Measurements from ENCODE around the gene PALM. TPM values are rescaled to one million over a fixed set of nuclear protein-coding genes. Genes with fewer than 3 reads are reported as not detected.
"Not testable (repeated sequence)": the region's sequence is repeated elsewhere in the genome, so short reads cannot be mapped to it uniquely, and the experiment has no call there.

The PALM gene
- total RNA-seq, 2 donors from 2014 or later: 14.4 to 28.4 TPM

- DNase-seq (ENCODE audit: low spot score): no peak
- no peak overlapping the region for H3K27ac ChIP-seq
- no peaks in the 10 kb centered on the region for H3K9me3 ChIP-seq
- no peaks in the 10 kb centered on the region for H3K27me3 ChIP-seq (replicated peaks; ENCODE audit: insufficient read depth)
- H3K4me1 ChIP-seq (ENCODE audit: control insufficient read depth in 1 of 2, low read depth in 2 of 2): no peaks in the 10 kb centered on the region
- no peaks in the 10 kb centered on the region for H3K36me3 ChIP-seq
- no peak overlapping the region for H3K4me3 ChIP-seq
- ATAC-seq (ENCODE audit: insufficient number of reproducible peaks, low FRiP score, low read depth): no peak
- TF ChIP-seq CTCF (IDR thresholded peaks at IDR 0.05): no peak
Observed at GRCh38 chr19:734716-735115, 26.0 kb downstream of the PALM start.

- DNase-seq (ENCODE audit: low spot score): no peak
- no peaks in the 10 kb centered on the region for H3K4me1 ChIP-seq (ENCODE audit: control insufficient read depth in 1 of 2, low read depth in 2 of 2)
- no peak overlapping the region for H3K27ac ChIP-seq
- no peaks in the 10 kb centered on the region for H3K9me3 ChIP-seq
- H3K4me3 ChIP-seq: no peak overlapping the region
- no peaks in the 10 kb centered on the region for H3K27me3 ChIP-seq (replicated peaks; ENCODE audit: insufficient read depth)
- ATAC-seq (ENCODE audit: insufficient number of reproducible peaks, low FRiP score, low read depth): no peak
- TF ChIP-seq CTCF (IDR thresholded peaks at IDR 0.05): no peak
- no peaks in the 10 kb centered on the region for H3K36me3 ChIP-seq
Observed at GRCh38 chr19:736125-736524, 27.4 kb downstream of the PALM start.

- DNase-seq (ENCODE audit: low spot score): no peak
- Histone ChIP-seq H3K9me3 (no peaks in the 10 kb centered on the region), H3K4me3 (no peak overlapping the region), H3K36me3 (no peaks in the 10 kb centered on the region), H3K27me3 (replicated peaks; ENCODE audit: insufficient read depth) (no peaks in the 10 kb centered on the region), H3K4me1 (ENCODE audit: control insufficient read depth in 1 of 2, low read depth in 2 of 2) (no peaks in the 10 kb centered on the region), H3K27ac (no peak overlapping the region)
- ATAC-seq (ENCODE audit: insufficient number of reproducible peaks, low FRiP score, low read depth): no peak
- peak; percentile 40 for TF ChIP-seq CTCF (IDR thresholded peaks at IDR 0.05)
Observed at GRCh38 chr19:737591-738093, 28.9 kb downstream of the PALM start.

DNA sequence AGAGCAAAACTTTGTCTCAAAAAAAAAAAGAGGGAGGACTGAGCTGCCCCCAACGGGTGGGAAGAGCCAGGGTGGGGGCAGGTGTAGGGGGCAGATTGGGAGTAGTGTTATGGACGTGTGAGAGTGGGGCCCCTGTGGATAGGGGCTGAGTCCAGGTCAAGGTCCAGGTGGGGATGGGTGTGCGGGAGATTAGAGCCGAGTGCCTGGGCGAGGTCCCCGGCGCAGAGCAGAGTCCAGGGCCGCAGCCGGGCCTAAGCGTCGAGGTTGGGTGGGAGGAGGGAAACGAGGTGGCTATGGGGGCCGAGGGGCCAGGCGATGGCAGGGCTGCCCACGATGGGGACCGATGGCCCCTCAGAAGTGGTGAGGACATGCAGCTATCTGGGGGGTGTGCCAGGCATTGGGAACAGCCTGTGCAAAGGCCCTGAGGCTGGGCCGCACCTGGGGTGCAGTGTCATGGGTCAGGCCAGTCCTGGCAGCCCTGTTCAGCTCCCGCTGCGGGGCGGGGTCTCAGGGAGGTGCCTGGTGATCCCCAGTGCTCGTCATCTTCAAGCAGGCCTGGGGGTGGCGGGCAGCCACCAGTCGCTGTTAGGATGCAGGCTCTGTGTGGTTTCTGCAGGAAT lies 29.9 kb downstream of the PALM start:
- no peak for ATAC-seq (ENCODE audit: insufficient number of reproducible peaks, low FRiP score, low read depth)
- Histone ChIP-seq H3K4me1 (ENCODE audit: control insufficient read depth in 1 of 2, low read depth in 2 of 2) (no peaks in the 10 kb centered on the region), H3K9me3 (no peaks in the 10 kb centered on the region), H3K27me3 (replicated peaks; ENCODE audit: insufficient read depth) (no peaks in the 10 kb centered on the region), H3K36me3 (no peaks in the 10 kb centered on the region), H3K27ac (no peak overlapping the region), H3K4me3 (no peak overlapping the region)
- no peak for TF ChIP-seq CTCF (IDR thresholded peaks at IDR 0.05)
- DNase-seq (ENCODE audit: low spot score): no peak

GRCh38 chr19:739998-740715 lies 31.4 kb downstream of the PALM start:
- Histone ChIP-seq H3K27ac (no peak overlapping the region), H3K27me3 (replicated peaks; ENCODE audit: insufficient read depth) (no peaks in the 10 kb centered on the region), H3K4me1 (ENCODE audit: control insufficient read depth in 1 of 2, low read depth in 2 of 2) (no peaks in the 10 kb centered on the region), H3K36me3 (no peaks in the 10 kb centered on the region), H3K9me3 (peaks cover 8% of the 10 kb centered on the region), H3K4me3 (no peak overlapping the region)
- ATAC-seq (ENCODE audit: insufficient number of reproducible peaks, low FRiP score, low read depth) (no peak), DNase-seq (ENCODE audit: low spot score) (no peak)
- TF ChIP-seq CTCF (IDR thresholded peaks at IDR 0.05): no peak

DNA sequence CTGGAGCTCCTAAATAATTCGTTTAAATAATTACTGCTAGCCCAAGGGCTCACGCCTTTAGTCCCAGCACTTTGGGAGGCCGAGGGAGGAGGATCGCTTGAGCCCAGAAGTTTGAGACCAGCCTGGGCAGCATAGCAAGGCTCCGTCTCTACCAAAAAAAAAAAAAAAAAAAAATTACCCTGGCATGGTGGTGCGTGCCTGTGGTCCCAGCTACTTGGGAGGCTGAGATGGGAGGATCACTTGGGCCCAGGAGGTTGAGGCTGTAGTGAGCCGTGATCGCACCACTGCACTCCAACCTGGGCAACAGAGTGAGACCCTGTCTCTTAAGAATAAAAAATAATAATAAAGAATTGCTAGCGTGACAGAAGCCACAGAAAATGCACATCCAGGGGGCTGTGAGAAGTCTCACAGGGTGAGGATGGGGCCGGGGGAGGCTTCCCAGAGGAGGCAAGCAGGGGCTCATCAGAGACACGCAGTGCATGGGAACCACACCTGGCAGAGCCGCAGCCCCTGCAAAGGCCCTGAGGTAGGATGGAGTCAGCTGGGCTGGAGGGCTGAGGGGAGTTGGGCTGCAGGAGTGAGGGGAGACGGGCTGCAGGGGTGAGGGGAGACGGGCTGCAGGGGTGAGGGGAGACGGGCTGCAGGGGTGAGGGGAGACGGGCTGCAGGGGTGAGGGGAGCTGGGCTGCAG lies 32.2 kb downstream of the PALM start:
- not testable (repeated sequence) for H3K36me3 ChIP-seq; ATAC-seq (ENCODE audit: insufficient number of reproducible peaks, low FRiP score, low read depth); DNase-seq (ENCODE audit: low spot score); H3K27me3 ChIP-seq (replicated peaks; ENCODE audit: insufficient read depth); H3K4me3 ChIP-seq; H3K9me3 ChIP-seq; H3K4me1 ChIP-seq (ENCODE audit: control insufficient read depth in 1 of 2, low read depth in 2 of 2); H3K27ac ChIP-seq

Data from thoracic aorta (tissue), 2 donors.